ENCODE results near the gene RGS5. TPM values are rescaled to one million over a fixed set of nuclear protein-coding genes. Genes with fewer than 3 reads are reported as not detected.

RGS5 gene
- total and polyA plus RNA-seq, 2 donors from 2014 or later = 60.5 to 359 TPM

- TF ChIP-seq CTCF (IDR thresholded peaks at IDR 0.05; ENCODE audit: borderline replicate concordance, extremely low read depth, insufficient read depth) = no peak
- H3K4me3 ChIP-seq (ENCODE audit: low read length in 3 of 3) = no peak overlapping the region
- H3K36me3 ChIP-seq (ENCODE audit: control insufficient read depth in 2 of 3, insufficient read depth in 3 of 3, low read length in 3 of 3) = no peaks in the 10 kb centered on the region
- DNase-seq (no peak), FAIRE-seq (no peak)
- no peak overlapping the region for H3K9ac ChIP-seq (ENCODE audit: low read length in 3 of 3)
- H3K4me1 ChIP-seq (ENCODE audit: control insufficient read depth in 2 of 3, insufficient read depth in 2 of 3, low read depth in 1 of 3, low read length in 3 of 3) = peaks cover 0 to 3% (median 0%) of the 10 kb centered on the region in 3 donors
- intact Hi-C loops (cut with DNase I) = loop anchor here (10.0 kb wide), 1 partner anchor 288 kb away; no protein-coding TSS in a partner anchor
- H3K9me3 ChIP-seq (ENCODE audit: control insufficient read depth in 2 of 3, insufficient read depth in 1 of 3, low read length in 3 of 3) = no peaks in the 10 kb centered on the region
- no peak overlapping the region for H3K27ac ChIP-seq (ENCODE audit: low read depth in 2 of 2, low read length in 2 of 2)
- H3K27me3 ChIP-seq (ENCODE audit: control insufficient read depth, insufficient read depth, low read length) = no peaks in the 10 kb centered on the region
Measured at GRCh38 chr1:163173121-163173520, 29.6 kb downstream of the RGS5 start.

GRCh38 chr1:163172596-163172995 is 30.1 kb downstream of the RGS5 start:
- Histone ChIP-seq H3K9ac (ENCODE audit: low read length in 3 of 3) (no peak overlapping the region), H3K27ac (ENCODE audit: low read depth in 2 of 2, low read length in 2 of 2) (no peak overlapping the region), H3K4me1 (ENCODE audit: control insufficient read depth in 2 of 3, insufficient read depth in 2 of 3, low read depth in 1 of 3, low read length in 3 of 3) (peaks cover 0 to 3% (median 0%) of the 10 kb centered on the region in 3 donors)

GRCh38 chr1:163171826-163172225 is 30.9 kb downstream of the RGS5 start:
- Histone ChIP-seq H3K4me1 (ENCODE audit: control insufficient read depth in 2 of 3, insufficient read depth in 2 of 3, low read depth in 1 of 3, low read length in 3 of 3) (peaks cover 0 to 3% (median 0%) of the 10 kb centered on the region in 3 donors), H3K27ac (ENCODE audit: low read depth in 2 of 2, low read length in 2 of 2) (no peak overlapping the region), H3K36me3 (ENCODE audit: control insufficient read depth in 2 of 3, insufficient read depth in 3 of 3, low read length in 3 of 3) (no peaks in the 10 kb centered on the region), H3K27me3 (ENCODE audit: control insufficient read depth, insufficient read depth, low read length) (no peaks in the 10 kb centered on the region), H3K9ac (ENCODE audit: low read length in 3 of 3) (no peak overlapping the region), H3K9me3 (ENCODE audit: control insufficient read depth in 2 of 3, insufficient read depth in 1 of 3, low read length in 3 of 3) (no peaks in the 10 kb centered on the region), H3K4me3 (ENCODE audit: low read length in 3 of 3) (no peak overlapping the region)
- TF ChIP-seq CTCF (IDR thresholded peaks at IDR 0.05; ENCODE audit: borderline replicate concordance, extremely low read depth, insufficient read depth) = no peak
- intact Hi-C loops (cut with DNase I) = loop anchor here (10.0 kb wide), 1 partner anchor 287 kb away; no protein-coding TSS in a partner anchor
- FAIRE-seq = no peak
- peak in 3 of 5 donors; percentile 10 to 24 (median 19) for DNase-seq

More at GRCh38 chr1:163172596-163172995, 30.1 kb downstream of the RGS5 start:
- Histone ChIP-seq H3K27me3 (ENCODE audit: control insufficient read depth, insufficient read depth, low read length) (no peaks in the 10 kb centered on the region), H3K4me3 (ENCODE audit: low read length in 3 of 3) (no peak overlapping the region), H3K9me3 (ENCODE audit: control insufficient read depth in 2 of 3, insufficient read depth in 1 of 3, low read length in 3 of 3) (no peaks in the 10 kb centered on the region), H3K36me3 (ENCODE audit: control insufficient read depth in 2 of 3, insufficient read depth in 3 of 3, low read length in 3 of 3) (no peaks in the 10 kb centered on the region)
- DNase-seq = no peak
- intact Hi-C loops (cut with DNase I) = loop anchor here (10.0 kb wide), 1 partner anchor 288 kb away; no protein-coding TSS in a partner anchor
- no peak for TF ChIP-seq CTCF (IDR thresholded peaks at IDR 0.05; ENCODE audit: borderline replicate concordance, extremely low read depth, insufficient read depth)
- no peak for FAIRE-seq
